GM10266 (cell line): ENCODE results near the gene FOXO6.

Experiments
- DNase-seq: peaks from one replicate; pipeline ENCODE4 v3.0.0; 2012; ENCODE audit errors: extremely low spot score
- CTCF ChIP-seq: IDR thresholded peaks from 2 replicates; pipeline ENCODE4 v1.5.1; 2012; ENCODE audit warnings: mild to moderate bottlenecking, low read depth; ENCODE audit not compliant: control insufficient read depth, insufficient read depth; ENCODE audit errors: missing control alignments

The FOXO6 gene

DNA sequence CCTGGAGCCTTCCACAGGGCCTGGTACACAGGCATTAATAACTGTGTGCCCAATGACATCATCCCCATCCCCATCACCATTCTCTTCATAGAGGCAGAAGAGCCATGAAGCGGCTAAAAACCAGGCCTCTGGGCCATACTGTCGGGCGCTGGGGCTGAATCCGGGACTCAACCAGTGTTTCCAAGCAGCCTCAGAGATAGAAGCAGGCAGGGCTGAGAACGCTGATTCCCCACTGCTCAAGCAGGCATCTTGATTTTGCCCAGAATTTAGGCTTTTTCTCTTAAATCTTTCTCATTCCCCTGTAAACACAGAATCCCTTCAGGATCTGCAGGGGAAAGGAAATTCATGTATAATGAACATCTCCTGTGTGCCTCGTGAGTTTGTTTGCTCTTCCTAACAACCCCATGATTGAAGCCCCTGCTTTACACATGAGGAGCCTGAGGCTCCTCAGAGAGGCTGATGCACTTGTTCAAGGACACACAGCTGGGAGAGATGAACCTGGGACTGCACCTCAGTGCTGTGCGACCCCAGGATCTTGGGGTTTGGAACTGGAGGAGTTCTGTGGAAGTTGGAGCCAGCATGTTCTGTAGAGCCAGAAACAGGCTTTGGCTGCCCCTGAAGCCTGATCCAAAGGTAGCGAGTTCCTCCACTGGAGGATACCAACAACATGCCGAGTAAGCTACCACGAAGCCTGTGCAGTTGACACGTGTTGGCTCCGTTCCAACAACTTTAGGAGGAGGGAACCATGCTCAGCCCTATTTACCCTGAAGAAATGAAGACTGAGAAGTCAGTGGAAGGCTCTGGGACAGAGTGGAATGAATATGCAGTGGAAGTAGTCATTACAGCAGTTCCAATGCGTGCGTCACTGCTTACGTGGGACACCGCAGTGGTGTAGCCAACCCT is 67.8 kb downstream of the FOXO6 start:
- no peak for DNase-seq
- no peak for TF ChIP-seq CTCF

DNA sequence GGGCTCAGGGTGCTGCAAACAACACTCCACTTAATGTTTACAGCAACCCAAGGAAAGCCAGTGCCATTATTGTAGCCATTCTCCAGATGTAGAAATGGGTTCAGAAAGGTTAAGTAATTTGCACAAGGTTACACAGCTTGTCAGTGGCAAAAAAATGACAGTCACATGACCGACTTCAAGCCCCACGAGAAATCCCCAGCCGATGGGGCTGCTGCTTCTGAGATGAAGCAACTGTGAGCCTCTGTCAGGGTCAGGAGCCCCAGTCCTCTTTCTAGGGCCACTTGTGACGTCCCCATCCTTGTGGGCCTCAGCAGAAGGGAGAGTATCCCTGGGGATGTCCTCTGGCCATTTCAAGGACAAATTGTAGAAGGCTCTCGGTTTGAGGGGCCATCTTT is 68.4 kb downstream of the FOXO6 start:
- no peak for TF ChIP-seq CTCF
- no peak for DNase-seq

DNA sequence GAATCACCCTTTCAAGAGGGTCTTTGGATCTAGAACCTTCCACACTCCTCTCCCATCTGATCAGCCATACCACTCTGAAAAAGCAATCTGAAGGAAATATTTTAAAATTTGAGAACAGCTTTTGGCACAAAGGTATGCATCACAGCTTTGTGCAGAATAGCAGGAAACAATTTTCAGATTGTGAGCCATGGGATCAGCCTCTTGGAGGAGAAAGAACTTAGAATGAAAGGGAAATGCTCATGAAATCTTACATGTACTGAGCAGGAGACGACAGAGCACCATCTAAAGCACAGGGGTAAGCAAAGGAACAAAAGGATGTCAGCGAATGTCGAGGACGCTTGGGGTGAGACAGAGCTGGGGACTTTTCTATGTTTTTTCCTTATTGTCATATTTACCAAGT is 68.8 kb downstream of the FOXO6 start:
- no peak for TF ChIP-seq CTCF
- no peak for DNase-seq

DNA sequence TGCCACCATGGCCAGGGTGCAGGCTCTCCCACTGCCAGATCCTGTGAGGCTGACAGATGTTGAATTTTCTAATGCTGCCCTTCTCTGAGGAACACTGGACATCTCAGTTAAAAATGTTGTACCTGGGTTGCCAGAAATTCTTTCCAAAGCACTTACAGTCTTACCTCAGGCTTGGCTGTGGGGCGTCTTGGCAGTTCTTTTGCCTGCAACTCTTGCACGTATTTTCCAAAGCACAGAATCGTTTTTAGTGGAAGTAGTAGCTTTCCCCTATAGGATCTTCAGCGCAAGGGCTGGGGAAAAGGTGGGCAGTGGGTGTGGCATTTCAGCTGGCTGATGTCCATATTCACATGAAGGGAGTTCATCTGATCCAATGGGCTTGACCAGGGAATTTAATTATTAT is 69.3 kb downstream of the FOXO6 start:
- TF ChIP-seq CTCF = no peak
- DNase-seq = no peak

DNA sequence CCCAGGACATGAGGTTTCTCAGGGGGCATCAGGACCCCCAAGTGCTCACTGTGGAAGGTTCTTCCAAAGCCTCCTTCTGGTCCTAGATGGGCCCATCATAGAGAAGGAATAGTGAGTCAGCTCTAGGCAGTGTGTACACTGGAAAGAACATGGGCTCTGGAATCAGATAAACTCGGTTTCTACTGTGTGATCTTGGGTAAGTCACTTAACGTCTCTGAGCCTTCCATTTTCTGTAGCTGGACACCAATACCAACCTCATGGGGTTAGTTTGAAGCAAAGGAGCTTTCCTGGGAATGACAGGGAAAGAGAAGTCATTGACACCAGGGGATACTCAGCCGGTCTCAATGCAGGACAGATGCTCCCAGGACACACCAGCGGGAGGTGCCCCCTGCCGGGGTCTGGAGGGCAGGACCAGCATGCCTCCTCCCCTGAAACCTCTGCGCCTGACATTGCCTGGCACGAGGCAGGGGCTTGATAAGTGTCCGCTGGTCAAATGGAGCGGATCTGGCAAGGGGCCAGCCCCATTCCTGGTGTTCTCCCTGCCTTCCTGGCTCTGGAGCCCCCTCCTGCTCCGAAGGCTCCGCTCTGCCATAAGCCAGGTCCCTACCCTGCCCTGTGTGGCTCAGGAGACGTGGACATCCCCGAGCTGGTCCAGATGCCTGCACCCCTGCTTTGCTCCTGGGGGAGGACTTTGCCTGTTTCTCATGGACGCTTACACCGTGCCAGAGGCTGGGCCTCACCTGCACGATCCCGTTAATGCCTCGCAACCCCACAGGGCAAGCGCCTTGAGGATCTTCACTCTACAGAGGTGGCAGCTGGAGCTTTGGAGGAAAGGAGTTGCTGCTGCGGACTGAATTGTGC is 70.5 kb downstream of the FOXO6 start:
- no peak for TF ChIP-seq CTCF
- no peak for DNase-seq
